GM18861 (cell line): ENCODE data around the gene CLIC1.
A peak's percentile ranks its signal among the peaks of the same experiment; 100 is the strongest.

ENCODE experiments used
- ATAC-seq: cut with Tn5 transposase; IDR thresholded peaks from one replicate; pipeline ENCODE4 v1.9.1; 2021; ENCODE audit not compliant: unreplicated experiment

The CLIC1 gene

DNA sequence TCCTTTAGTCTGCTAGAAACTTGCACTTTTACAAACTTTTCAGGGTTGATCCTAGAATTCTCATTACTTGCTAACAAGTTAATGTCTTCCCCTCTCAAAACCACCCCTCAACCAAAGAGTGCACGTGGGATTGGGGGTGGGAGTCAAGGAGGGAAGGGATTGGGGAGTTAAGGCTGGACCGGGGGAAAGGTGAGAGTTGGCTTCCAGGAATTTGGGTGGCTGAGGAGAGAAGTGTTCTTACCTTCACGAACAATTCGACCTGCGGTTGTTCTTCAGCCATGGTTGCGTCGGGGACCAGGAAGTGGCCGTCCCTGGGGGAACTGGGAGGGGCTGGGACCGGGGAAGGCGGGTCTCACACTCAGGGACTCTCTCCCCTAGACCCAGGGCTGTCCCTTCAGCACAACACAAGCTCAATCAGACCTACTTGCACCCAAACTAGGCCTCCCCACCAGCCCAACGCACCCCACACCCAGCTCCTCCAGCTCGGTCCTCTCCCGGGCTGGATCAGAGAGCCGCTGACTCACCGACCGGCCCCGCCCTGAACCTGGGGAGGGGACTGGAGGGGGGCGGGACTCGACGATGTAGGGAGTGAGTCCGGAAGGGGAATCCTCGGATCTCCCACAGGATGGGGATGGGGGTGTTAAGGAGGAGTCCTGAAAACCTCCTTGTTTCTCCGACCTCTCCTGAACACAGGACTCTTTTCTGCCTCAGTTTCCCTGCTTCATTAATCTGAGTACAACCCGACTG is at the start of gene CLIC1:
TSS of gene CLIC1 (minus strand) at position 510 of the 747 bp plus-strand sequence. CDS start at position 280, 230 bp downstream.
- no peak for ATAC-seq

- ATAC-seq: no peak
Observed at GRCh38 chr6:31785475-31785874, 49.1 kb upstream of the CLIC1 start.

DNA sequence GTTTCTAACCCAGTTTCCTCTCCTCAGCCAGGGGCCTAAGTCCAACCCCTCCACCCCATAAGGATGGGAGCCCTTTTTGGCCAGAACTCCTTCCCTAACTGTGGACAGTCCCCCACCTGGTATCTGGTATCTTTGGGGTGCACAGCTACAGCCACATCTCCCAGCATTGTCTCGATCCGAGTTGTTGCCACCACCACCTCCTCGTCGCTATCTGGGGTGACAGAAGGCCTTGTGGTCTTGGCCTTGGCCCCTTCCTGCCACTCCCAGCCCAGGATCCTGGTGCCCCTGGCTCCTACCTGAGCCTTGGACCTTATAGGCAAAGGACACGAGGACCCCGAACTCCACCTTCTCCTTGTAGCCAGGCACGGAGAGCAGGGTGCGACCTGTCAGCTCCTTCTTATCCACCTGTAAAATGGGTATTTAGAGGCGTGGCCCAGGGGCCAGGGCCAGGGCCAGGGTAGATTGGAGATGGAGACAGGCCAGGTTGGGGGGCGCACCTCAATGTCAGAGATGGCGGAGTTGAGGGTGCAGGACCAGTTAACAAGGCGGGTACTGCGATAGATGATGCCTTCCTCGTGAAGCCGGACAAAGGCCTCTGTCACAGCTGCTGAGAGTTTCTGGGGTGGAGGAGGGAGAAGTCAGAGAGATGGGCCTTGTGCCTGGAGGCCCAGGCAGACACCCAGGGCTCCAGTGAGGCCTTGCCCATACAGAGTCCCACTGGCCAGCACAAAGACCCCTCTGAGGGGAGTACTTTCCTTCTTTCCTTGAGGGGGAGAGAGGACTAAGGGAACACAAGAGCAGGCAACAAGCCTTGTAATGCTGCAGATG is 48.0 kb upstream of the CLIC1 start:
- no peak for ATAC-seq

- no peak for ATAC-seq
Observed at GRCh38 chr6:31782126-31782855, 46.0 kb upstream of the CLIC1 start.

DNA sequence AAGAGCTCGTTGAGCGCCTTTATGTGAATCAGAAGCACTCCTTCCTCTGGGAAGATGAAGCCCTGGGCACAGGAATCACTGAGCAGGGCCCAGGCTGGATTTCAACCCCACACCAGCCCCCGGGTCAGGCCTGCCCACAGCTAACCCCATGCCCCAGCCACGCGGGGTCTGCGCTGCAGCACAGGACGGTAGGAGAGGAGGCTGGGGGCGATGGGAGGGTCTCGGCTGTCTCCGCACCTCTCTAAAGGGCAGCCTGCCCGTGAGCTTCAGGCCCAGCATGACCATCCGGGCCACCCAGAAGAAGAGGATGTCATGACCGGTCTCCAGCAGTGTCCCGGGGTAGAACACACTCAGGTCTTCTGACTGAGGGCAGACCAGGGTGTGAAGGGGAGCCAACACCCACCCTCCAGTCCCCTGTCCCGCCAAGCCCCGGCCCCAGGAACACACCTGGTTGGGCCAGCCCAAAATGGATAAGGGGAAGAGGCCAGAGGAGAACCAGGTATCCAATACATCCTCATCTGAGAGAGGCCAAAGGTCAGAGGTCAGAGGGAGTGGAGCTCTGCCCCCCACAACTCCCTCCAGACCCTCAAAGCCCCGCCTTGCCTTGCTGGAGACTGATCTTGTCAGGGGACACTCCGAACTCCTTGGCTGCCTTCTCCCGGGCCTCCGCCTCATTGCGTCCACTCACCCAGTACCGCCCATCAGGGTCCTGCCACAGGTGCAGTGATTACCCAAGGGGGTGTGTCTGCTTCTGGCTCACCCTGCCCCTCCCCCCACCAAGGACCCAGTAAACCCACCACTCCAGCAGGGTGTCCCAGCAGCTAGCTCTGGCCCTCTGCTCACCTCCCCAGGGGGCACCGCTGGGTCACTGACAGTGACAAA is 45.2 kb upstream of the CLIC1 start:
- ATAC-seq: no peak

DNA sequence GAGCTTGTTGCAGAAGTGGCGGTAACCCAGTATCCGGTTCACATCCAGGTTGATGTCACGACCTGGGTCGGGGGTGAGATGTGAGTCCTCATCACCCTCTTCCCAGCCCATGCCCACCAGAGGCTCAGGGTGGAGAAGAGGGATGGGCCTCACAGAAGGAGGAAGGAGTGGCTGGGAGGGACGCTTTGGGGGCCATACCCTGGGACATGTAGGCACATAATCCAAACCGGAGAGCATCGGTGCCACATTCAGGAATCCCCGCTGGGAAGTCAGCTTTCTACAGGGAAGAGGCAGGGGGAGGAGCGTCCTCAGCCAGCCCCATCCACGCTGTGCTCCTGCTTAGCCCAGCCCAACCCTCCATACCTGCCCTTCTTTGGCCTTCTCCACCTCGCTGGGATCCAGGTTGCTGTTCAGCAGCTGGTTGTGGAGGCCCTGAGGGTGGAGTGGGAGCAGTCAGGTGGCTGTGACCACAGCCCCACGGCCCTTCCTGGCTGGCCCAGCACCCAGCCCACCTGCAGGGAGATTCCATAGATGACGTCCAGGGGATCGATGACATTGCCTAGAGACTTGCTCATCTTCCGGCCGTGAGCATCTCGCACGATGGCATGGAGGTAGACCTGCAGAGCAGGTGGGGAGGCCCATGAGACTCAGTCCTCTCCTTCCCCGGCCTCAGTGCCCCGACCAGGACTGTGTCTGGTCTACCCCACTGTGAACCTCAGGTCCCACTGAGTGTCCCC is 44.3 kb upstream of the CLIC1 start:
- no peak for ATAC-seq

- no peak for ATAC-seq
Observed at GRCh38 chr6:31779908-31780307, 43.6 kb upstream of the CLIC1 start.

DNA sequence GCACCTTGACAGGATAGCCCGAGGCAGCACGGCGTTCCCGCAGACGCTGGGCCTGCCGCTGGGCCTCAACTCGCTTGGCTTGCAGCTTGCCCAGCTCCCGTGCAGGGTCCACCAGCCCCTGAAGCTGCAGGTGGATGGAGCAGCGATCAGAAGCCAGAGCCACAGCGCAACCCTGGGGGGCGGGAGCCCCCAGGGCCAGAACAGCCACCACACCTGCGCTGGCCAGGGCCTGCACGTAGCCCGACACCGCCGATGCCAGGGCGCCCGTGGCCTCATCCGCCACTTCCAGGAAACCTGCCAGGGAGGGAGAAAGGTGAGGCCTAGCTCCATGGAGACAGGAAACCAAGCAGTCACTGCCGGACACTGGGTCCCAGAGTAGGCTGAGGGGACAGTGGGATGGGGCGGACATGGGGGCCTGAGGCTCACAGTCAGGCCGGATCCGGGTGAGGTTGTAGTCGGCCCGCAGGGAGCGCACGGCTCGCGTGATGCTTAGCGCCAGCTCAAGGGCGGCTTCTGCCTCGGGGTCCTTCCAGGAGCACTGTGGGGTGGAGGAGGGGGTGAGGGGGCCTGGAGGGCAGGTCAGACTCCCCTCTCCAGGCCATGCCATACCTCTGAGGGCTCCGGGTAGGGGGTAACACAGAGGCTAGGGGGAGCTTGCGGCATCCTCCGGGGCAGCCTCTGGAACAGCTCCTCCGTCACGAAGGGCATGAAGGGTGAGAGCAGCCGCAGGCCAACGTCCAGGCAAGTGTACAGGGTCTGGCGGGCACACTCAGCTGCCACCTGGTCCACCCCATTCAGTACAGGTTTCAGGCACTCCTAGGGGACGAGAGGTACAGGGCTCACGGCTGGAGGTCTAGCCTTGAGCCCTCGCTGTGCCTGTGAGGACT is 42.9 kb upstream of the CLIC1 start:
- no peak for ATAC-seq

DNA sequence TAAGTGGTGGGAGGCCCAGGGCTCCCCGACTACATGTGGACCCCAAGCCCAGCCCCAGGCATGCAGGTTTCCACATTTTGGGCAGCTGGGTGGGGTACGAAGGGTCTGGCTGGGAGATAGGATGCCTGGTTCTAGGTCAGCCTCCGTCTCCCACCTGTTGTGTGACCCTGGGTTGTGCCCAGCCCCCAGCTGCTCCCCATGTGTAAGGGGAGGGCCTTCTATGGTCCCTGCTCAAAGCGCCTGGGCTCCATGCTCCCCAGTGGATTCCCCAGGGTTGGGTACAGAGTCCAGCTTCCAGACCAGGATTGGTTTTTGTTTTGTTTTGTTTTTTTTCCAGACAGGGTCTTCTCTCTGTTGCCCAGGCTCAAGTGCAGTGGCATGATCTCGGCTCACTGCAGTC is 41.9 kb upstream of the CLIC1 start:
- ATAC-seq: no peak

GRCh38 chr6:31777667-31778050 is 41.3 kb upstream of the CLIC1 start:
- ATAC-seq: no peak

DNA sequence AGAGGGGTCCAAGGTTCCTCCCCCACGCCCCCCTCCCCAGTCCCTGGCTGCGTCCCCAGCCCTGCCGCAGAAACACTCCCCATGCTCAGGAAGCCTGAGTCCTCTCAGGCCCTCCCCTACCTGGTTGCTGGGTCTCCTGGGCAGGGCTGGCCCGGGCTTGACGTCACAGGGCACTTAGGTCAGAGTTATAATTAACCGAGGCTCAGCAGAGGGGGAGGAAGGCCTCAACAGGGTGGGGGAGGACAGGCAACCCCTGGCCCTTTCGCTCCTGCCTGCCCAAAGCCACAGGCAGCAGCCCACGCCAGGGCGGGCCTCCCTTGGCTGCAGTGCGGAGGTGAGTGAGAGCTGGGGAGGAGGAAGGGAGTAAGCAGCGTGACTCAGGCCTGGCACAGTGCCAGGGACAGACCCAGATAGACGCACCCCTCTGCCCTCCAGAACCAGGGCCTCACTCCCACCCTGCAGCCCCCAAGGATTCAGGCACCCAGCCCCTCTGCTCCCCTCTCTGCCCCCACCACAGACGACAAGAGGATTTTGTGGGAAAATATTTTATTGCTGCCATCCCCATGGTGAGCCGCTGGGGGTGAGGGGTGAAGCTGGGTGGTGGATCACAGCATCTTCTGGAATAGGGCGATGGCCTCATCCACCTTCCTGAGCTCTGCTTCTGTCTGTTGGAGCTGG is 40.8 kb upstream of the CLIC1 start, which contains the start of gene VWA7:
TSS of gene VWA7 (minus strand) at position 340 of the 678 bp plus-strand sequence. CDS start 549 bp downstream, outside the sequence.
- ATAC-seq: peak; percentile 58

- ATAC-seq: no peak
Observed at GRCh38 chr6:31776485-31776988, 40.2 kb upstream of the CLIC1 start.

DNA sequence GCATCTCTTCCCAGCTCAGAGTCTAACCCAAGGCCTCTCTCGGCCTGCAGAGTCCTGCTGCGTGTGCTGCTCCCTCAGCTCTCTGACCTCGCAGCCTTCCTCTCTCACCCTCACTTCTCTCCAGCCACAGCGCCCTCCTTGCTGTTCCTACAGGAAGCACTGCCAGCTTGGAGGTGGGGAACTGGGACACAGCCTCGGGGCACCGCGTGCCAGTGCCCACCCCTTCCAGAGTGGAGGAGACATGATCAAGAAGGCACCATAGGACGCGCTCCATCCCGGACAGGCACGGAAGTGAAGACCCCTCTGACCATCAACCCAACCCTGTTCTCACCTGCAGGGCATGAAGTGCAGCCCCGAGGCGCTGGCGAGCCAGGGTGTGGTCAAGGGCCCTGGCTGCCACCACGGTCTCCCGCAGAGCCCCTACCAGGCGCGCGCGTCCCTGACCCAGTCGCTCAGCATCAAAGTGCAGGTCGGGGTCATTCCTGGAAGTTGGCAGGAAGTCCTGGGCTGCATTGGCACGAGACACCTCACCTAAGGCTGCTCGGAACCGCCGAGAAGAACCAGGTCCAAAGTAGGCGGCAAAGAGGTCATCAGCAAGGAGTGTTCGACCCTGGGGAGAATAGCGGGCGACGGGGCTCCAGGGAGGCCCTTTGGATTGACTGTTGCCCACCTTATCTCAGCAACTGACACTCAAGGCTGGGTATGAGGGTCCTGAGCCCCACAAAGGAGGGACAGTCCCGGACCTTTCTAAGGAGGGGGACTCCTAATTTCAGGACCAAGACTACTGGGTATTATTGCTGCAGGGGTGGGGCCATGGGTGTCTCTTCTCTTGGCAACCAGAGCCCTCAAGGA is 39.5 kb upstream of the CLIC1 start:
- ATAC-seq: no peak

- ATAC-seq: no peak
Observed at GRCh38 chr6:31775184-31775583, 38.9 kb upstream of the CLIC1 start.

- no peak for ATAC-seq
Observed at GRCh38 chr6:31771992-31772358, 35.6 kb upstream of the CLIC1 start.

- ATAC-seq: no peak
Observed at GRCh38 chr6:31770860-31771259, 34.5 kb upstream of the CLIC1 start.

- ATAC-seq: no peak
Observed at GRCh38 chr6:31769684-31770371, 33.5 kb upstream of the CLIC1 start.
